Measurements from ENCODE around the gene QRFPR. TPM values are rescaled to one million over a fixed set of nuclear protein-coding genes. Genes with fewer than 3 reads are reported as not detected.

Gene QRFPR
- total and polyA plus RNA-seq, 2 of the 4 experiments (the other 2 are of a cell fraction): not detected

- no peak overlapping the region for H3K4me2 ChIP-seq (ENCODE audit: low read depth, low read length)
- DNase-seq: peak; percentile 33
- in situ Hi-C loops (cut with MboI; ENCODE audit: low sequenced_read_pairs) (loop anchor here (5.0 kb wide), 1 partner anchor 366 kb away; no protein-coding TSS in a partner anchor), dilution Hi-C loops (cut with HindIII; ENCODE audit: low sequenced_read_pairs, unreplicated experiment) (no loop called here), intact Hi-C loops (cut with micrococcal nuclease) (loop anchor here (1.0 to 10.0 kb wide), 3 partner anchors 286 to 454 kb away; partner anchors contain the start of gene CCNA2)
- H2BK5ac ChIP-seq (ENCODE audit: low read depth, low read length, poor library complexity, severe bottlenecking): no peak overlapping the region
- peak; percentile 84 for ATAC-seq (ENCODE audit: low read depth)
- no TSS peak for BruUV-seq (replicated peaks)
- H2AFZ ChIP-seq (replicated peaks; ENCODE audit: low read length, poor library complexity): no peak overlapping the region
- H3K23ac ChIP-seq (ENCODE audit: low read depth, low read length): no peak overlapping the region
- H2BK20ac ChIP-seq (ENCODE audit: low read depth, low read length): no peak overlapping the region
- H3K4ac ChIP-seq (ENCODE audit: low read depth, low read length): no peak overlapping the region
- TF ChIP-seq RAD21 (IDR thresholded peaks at IDR 0.05; ENCODE audit: low read length) (peak; percentile 50), CTCF (conservative IDR thresholded peaks at IDR 0.05; ENCODE audit: low read depth, low read length) (peak; percentile 64), MXI1 (IDR thresholded peaks at IDR 0.05; ENCODE audit: borderline replicate concordance, low read depth, low read length) (no peak), SMC3 (IDR thresholded peaks at IDR 0.05; ENCODE audit: low read depth, low read length) (peak; percentile 51), POLR2A (IDR thresholded peaks at IDR 0.05; ENCODE audit: low read depth, low read length) (no peak)
- no peak overlapping the region for H3K27ac ChIP-seq (ENCODE audit: insufficient read depth, low read length)
- H2AK9ac ChIP-seq (replicated peaks; ENCODE audit: low read depth, low read length, poor library complexity): no peak overlapping the region
- no peak overlapping the region for H4K91ac ChIP-seq (ENCODE audit: insufficient read depth, low read depth, low read length)
- no CpG with 5 or more reads among the region's 1 CpG for WGBS, 2 experiments (ENCODE audit: extremely low coverage in 2 of 2, insufficient read length in 1 of 2)
- H3K9ac ChIP-seq (ENCODE audit: low read depth, low read length): no peak overlapping the region
- no peak overlapping the region for H3K14ac ChIP-seq (replicated peaks; ENCODE audit: low read depth, low read length)
- POLR2A ChIA-PET (ENCODE audit: unreplicated experiment): no interaction called here
- no peak overlapping the region for H2AK5ac ChIP-seq (ENCODE audit: low read depth, low read length)
- no peaks in the 10 kb centered on the region for H3K4me1 ChIP-seq (ENCODE audit: control insufficient read depth, insufficient read depth, low read length)
- H4K20me1 ChIP-seq (ENCODE audit: insufficient read depth, low read length): no peaks in the 10 kb centered on the region
- no peaks in the 10 kb centered on the region for H3K9me3 ChIP-seq (ENCODE audit: control insufficient read depth, insufficient read depth, low read length)
- no peak overlapping the region for H2BK120ac ChIP-seq (ENCODE audit: low read depth, low read length)
- H4K5ac ChIP-seq (ENCODE audit: low read depth, low read length): no peak overlapping the region
- no peak overlapping the region for H3K18ac ChIP-seq (ENCODE audit: low read depth, low read length)
- no peaks in the 10 kb centered on the region for H3K79me1 ChIP-seq (ENCODE audit: low read depth in 1 of 2, low read length in 2 of 2)
- no peak overlapping the region for H4K8ac ChIP-seq (ENCODE audit: low read depth in 2 of 2, low read length in 2 of 2)
- H3K56ac ChIP-seq (ENCODE audit: extremely low read depth, insufficient read depth, low read length): no peak overlapping the region
- no peak overlapping the region for H3K4me3 ChIP-seq (ENCODE audit: insufficient read depth, low read depth, low read length)
- no peaks in the 10 kb centered on the region for H3K9me1 ChIP-seq (ENCODE audit: insufficient read depth, low read length)
- no peaks in the 10 kb centered on the region; the same call in 1 of the 2 replicates for H3K27me3 ChIP-seq (ENCODE audit: control insufficient read depth, insufficient read depth, low read length)
- no peaks in the 10 kb centered on the region for H3K36me3 ChIP-seq (ENCODE audit: control insufficient read depth, insufficient read depth, low read length)
- CTCF ChIA-PET: interaction anchor here (0.5 to 1.6 kb wide), 17 partner anchors 9 to 468 kb away, joined by 3 to 9 read pairs (median 3); no protein-coding TSS in a partner anchor
- no peak overlapping the region for H2BK15ac ChIP-seq (ENCODE audit: low read depth, low read length)
These were observed 10.0 kb downstream of the QRFPR start for GRCh38 chr4:121370729-121371325.

Measured in IMR-90 (cell line).